ENCODE data around the gene POGLUT3.

Gene POGLUT3

GRCh38 chr11:108500721-108501120 is 2.5 kb upstream of the POGLUT3 start:
- no peak for DNase-seq (ENCODE audit: low read depth)

DNA sequence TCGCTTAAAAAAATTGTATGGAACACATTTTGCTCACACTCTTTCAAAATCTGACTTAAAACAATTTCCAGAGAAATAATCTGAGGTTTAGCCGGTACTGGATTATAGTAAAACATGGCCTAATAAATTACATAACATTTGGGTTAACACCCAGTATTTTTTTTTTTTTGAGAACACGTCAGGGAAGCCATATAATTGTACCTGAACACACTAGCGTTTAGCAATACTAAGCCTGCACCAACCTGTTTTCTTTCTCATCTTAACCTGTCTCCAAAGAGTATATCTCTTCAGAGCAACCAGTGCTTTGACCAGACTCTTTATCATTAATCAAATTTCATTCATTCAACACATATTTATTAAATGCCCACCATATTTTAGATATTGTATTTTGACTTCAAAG is 2.0 kb upstream of the POGLUT3 start:
- DNase-seq (ENCODE audit: low read depth): no peak

GRCh38 chr11:108498816-108499408 is 728 bp upstream of the POGLUT3 start:
- DNase-seq (ENCODE audit: low read depth): no peak

DNA sequence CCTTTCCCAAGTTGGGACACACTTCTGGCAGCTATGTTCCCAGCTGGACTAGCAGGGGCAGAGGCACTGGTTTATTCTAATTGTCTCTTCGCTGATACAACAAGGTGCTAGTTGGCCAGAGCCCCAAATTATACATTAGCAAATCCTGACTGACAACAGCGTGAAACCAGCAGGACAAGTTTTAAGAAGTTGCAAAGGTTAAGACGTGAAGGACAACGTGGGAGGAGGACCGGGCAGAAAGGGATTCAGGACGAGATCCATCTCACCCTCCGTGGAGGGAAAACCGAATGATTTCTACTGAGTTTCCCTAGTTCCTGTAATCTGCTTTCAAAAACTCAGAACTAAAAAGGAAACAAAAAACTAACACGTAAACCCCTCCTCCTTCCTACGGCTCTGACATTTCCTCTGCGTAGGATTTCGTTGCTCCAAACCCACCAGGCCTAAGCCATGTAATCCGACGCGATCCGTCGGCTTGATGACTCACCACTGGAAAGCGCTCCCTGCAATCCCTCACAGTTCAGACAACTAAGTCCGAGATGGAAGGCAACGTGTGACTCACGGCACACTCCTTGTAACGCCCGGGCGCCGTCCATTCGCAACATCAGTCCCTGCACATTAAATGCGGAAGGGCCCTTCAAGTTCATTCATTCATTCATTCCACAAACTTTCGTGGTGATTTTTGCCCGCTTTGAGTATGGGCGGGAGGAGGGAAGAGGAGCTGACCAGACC is 703 bp downstream of the POGLUT3 start:
- DNase-seq (ENCODE audit: low read depth): peak; percentile 13

DNA sequence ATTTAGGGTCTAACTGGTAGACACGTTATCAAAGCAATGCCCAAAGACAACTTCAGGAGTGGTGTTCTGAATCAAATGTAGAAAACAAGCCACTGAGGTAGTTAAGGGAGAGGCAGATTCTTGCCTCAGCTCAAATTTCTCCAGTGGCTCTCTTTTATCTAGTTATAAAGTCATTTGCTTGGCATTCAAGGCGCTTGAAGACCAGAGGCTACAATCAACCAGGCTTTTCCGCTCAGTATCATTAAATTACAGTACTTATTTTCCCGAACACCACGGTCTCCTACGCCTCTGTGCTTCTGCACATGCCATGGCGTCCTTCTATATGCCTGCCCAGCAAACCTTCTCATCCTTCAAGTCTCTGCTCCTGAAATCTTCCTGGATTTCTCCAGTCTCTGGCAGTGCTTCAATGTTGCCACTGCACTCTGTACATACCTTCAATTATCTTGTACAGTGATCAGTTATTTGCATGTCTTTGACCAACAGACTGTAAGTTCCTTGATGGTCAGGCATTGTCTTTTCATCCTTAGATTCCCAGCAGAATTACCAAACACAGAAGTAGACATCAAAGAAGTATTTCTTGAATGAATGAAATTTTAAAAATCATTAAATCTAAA is 1.4 kb downstream of the POGLUT3 start:
- DNase-seq (ENCODE audit: low read depth): no peak

- DNase-seq (ENCODE audit: low read depth): no peak
Measured at GRCh38 chr11:108495326-108495725, 2.9 kb downstream of the POGLUT3 start.

- DNase-seq (ENCODE audit: low read depth): no peak
Measured at GRCh38 chr11:108494182-108494581, 4.0 kb downstream of the POGLUT3 start.

DNA sequence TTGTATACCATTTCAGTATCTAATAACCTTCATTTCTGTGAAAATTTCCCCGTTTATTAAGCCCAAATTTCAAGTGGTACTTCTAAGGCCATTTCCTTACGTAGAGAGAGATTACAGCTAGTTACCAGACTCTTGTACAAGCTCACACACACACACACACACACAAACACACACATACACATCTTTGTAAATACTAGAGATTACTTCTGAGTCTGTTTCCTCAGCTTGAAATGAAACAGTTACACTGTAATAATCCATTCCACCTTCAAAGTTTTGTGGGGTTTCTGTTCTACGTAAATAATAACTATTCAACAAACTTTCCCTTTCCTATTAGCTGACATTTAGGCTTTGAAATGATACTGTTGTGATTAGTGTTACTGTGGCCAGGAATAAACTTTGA is 6.2 kb downstream of the POGLUT3 start:
- DNase-seq (ENCODE audit: low read depth): no peak

DNA sequence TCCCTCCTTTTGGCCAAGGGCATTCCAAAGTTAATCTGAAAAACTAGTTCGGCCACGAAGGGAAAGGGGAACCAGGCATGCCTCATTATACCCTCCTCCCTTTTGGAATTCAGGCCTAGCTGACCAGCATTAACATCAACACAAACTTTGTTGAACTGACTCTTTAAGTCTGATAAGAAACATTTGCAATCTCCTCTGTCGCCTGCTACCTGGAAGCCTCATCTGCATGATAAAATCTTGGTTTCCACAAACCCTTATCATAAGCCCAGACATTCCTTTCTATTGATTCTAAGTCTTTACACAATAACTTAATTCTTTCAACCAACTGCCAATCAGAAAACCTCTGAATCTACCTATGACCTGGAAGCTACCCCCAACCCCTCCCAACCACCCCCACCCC is 11.4 kb downstream of the POGLUT3 start:
- no peak for DNase-seq (ENCODE audit: low read depth)

- DNase-seq (ENCODE audit: low read depth): no peak
Measured at GRCh38 chr11:108486331-108486730, 11.9 kb downstream of the POGLUT3 start.

DNA sequence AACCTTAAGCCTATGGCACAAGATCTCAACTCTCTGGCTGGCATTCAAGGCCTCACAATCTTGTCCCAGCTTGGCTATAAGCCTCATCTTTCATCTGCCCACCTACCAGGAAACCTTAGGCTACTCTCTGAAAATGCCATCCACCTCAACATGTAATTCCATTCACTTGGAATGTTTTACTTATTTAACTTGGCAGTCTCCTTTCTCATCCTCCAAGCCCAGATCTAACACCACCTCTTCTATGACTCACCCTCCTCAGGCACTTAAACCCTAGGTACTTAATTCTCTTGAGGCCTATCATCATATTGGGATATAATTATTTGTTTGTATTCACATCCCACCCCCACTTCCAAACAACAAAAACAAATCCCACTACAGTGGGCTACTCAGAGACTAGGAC is 15.0 kb downstream of the POGLUT3 start:
- no peak for DNase-seq (ENCODE audit: low read depth)

GRCh38 chr11:108474664-108475463 is 23.3 kb downstream of the POGLUT3 start:
- DNase-seq (ENCODE audit: low read depth): no peak

DNA sequence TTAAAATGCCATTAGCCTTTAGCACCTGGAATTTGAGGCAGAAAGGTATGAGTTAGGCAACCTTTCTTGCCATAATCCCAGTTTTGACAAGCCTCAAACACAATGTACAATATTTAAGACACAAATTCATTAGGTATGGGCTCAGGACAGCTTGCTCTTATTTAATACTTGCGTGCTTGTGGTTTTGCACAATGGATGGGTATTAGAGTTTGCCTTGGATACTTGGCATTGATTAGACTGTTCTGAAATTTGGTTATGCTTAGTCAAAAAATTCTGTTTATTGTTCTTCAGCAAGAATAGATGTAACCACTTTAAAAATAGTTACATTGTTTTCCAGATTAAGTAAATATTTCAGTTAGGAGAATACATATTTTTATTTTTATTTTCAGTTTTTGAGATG is 25.5 kb downstream of the POGLUT3 start:
- no peak for DNase-seq (ENCODE audit: low read depth)

DNA sequence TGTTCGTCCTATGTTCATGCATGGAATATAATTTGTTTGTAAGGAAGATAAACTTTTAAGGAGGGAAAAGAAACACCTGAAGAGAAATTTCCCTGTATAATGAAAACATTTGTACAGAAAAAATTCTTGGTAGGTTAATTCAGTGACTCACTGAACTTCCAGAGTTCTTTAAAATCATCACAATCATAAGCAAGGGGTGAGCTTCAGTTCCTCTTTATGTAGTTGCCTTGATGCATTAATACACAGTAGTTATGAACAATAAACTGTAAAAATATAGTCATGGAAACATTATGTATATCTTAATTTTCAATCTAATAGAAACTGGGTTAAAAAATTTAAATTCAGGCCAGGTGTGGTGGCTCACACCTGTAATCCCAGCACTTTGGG is 29.7 kb downstream of the POGLUT3 start:
- DNase-seq (ENCODE audit: low read depth): no peak

- DNase-seq (ENCODE audit: low read depth): peak; percentile 82
Measured at GRCh38 chr11:108467091-108467823, 30.9 kb downstream of the POGLUT3 start, which contains the start of gene C11orf65. Gene C11orf65, minus strand, starts transcription at chr11:108467529. Its CDS starts 5,970 bp downstream, at chr11:108461559.

GRCh38 chr11:108466405-108466804 is 31.8 kb downstream of the POGLUT3 start:
- DNase-seq (ENCODE audit: low read depth): no peak

GRCh38 chr11:108453207-108453835 is 44.9 kb downstream of the POGLUT3 start:
- no peak for DNase-seq (ENCODE audit: low read depth)
